NCI-H524 treated with DMSO at 0.1 percent for 48 hours (cell line): ENCODE data around the gene STK11.
A peak's percentile ranks its signal among the peaks of the same experiment; 100 is the strongest.
"Not testable (repeated sequence)": the region's sequence is repeated elsewhere in the genome, so short reads cannot be mapped to it uniquely, and the experiment has no call there.

Experiments
- DNase-seq: peaks from one replicate; lab custom pipeline; 2025; lab: John Stamatoyannopoulos, UW

Gene STK11

GRCh38 chr19:1238369-1239303 lies 33.1 kb downstream of the STK11 start:
- DNase-seq, result no peak

- DNase-seq, result no peak
Measured at GRCh38 chr19:1239420-1239795, 33.8 kb downstream of the STK11 start.

GRCh38 chr19:1239796-1240737 lies 34.5 kb downstream of the STK11 start:
- DNase-seq, result no peak

- DNase-seq, result no peak
Measured at GRCh38 chr19:1240925-1241324, 35.3 kb downstream of the STK11 start.

GRCh38 chr19:1241417-1242095 lies 36.0 kb downstream of the STK11 start, which contains the start of gene ATP5F1D:
Gene ATP5F1D (plus strand): TSS chr19:1241751. CDS start chr19:1241851, 100 bp downstream.
- peak; percentile 66 for DNase-seq

GRCh38 chr19:1243768-1244692 lies 38.5 kb downstream of the STK11 start:
- DNase-seq, result no peak

- DNase-seq, result no peak
Measured at GRCh38 chr19:1244693-1245451, 39.3 kb downstream of the STK11 start.

GRCh38 chr19:1245494-1246264 lies 40.1 kb downstream of the STK11 start:
- DNase-seq, result no peak

GRCh38 chr19:1246265-1247087 lies 40.9 kb downstream of the STK11 start:
- DNase-seq, result not testable (repeated sequence)

GRCh38 chr19:1247748-1248138 lies 42.2 kb downstream of the STK11 start:
- no peak for DNase-seq

- no peak for DNase-seq
Measured at GRCh38 chr19:1248139-1248785, 42.7 kb downstream of the STK11 start, which contains the start of gene MIDN. Gene MIDN (plus strand): TSS chr19:1248583. CDS start chr19:1250297, 1,714 bp downstream.

GRCh38 chr19:1248786-1249297 lies 43.3 kb downstream of the STK11 start:
- DNase-seq, result no peak

GRCh38 chr19:1249298-1249989 lies 43.9 kb downstream of the STK11 start:
- DNase-seq, result peak; percentile 51

- DNase-seq, result no peak
Measured at GRCh38 chr19:1249990-1250436, 44.4 kb downstream of the STK11 start.

- no peak for DNase-seq
Measured at GRCh38 chr19:1250437-1251260, 45.1 kb downstream of the STK11 start.
